ENCODE data around the gene F2RL3. TPM values are rescaled to one million over a fixed set of nuclear protein-coding genes. Genes with fewer than 3 reads are reported as not detected.

The F2RL3 gene
- polyA plus RNA-seq, 1 experiment: not detected

DNA sequence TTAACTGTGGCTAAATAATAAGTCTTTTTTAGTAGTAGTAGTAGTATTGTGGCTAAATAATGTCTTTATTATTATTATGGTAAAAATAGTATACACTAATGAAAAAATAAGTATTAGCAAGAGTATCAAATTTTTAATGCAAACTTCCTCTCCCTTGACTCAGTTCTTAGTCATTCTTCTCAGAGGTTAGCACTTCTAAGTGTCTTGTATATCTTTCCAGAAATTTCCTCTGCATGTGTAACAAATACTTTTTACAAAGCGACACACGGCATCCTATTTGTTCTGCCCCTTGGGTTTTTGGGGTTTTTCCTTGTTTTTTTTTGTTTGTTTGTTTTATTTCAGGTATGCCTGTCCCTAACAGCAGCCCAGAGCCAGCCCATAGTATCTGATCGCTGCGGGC is 38.7 kb upstream of the F2RL3 start:
- TF ChIP-seq, protein P1, sequence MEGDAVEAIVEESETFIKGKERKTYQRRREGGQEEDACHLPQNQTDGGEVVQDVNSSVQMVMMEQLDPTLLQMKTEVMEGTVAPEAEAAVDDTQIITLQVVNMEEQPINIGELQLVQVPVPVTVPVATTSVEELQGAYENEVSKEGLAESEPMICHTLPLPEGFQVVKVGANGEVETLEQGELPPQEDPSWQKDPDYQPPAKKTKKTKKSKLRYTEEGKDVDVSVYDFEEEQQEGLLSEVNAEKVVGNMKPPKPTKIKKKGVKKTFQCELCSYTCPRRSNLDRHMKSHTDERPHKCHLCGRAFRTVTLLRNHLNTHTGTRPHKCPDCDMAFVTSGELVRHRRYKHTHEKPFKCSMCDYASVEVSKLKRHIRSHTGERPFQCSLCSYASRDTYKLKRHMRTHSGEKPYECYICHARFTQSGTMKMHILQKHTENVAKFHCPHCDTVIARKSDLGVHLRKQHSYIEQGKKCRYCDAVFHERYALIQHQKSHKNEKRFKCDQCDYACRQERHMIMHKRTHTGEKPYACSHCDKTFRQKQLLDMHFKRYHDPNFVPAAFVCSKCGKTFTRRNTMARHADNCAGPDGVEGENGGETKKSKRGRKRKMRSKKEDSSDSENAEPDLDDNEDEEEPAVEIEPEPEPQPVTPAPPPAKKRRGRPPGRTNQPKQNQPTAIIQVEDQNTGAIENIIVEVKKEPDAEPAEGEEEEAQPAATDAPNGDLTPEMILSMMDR (IDR thresholded peaks at IDR 0.05; ENCODE audit: insufficient read depth, low read depth, low read length): no peak
- Histone ChIP-seq H3K36me3 (ENCODE audit: control insufficient read depth, insufficient read depth, low read length) (peaks cover 36% of the 10 kb centered on the region), H3K4me3 (ENCODE audit: low read depth, low read length) (no peak overlapping the region), H3K27me3 (ENCODE audit: control insufficient read depth, insufficient read depth, low read length) (no peaks in the 10 kb centered on the region)
- no peak for DNase-seq (ENCODE audit: low read depth)
- ChIA-PET CTCF (interaction anchor here (1.3 kb wide), 1 partner anchor 25 kb away, joined by 4 read pairs; no protein-coding TSS in a partner anchor), POLR2A (no interaction called here)

GRCh38 chr19:16851031-16851712 is 37.6 kb upstream of the F2RL3 start:
- TF ChIP-seq, protein P1 (IDR thresholded peaks at IDR 0.05; ENCODE audit: insufficient read depth, low read depth, low read length): no peak
- no peak for DNase-seq (ENCODE audit: low read depth)
- CTCF ChIA-PET: no interaction called here
- POLR2A ChIA-PET: no interaction called here
- Histone ChIP-seq H3K36me3 (ENCODE audit: control insufficient read depth, insufficient read depth, low read length) (peaks cover 35% of the 10 kb centered on the region), H3K27me3 (ENCODE audit: control insufficient read depth, insufficient read depth, low read length) (no peaks in the 10 kb centered on the region), H3K4me3 (ENCODE audit: low read depth, low read length) (no peak overlapping the region)

DNA sequence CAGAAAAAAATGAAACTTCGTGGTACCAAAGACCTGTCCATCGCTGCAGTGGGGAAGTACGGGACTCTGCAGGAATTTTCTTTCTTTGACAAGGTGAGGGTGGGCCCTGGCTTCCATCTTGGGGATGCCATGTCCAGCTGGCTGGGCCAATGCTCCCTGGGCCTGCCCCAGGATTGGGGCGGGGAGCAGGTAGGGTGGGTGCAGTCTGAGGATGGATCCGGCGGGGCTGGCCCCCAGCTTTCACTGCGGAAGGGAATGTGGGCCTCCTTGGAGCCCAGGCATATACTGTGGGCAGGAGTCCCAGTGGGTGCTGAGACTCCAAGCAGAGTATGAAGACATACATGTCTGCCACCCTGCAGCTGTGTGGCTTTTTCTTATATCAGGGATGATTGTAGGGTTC is 35.7 kb upstream of the F2RL3 start:
- CTCF ChIA-PET: no interaction called here
- DNase-seq (ENCODE audit: low read depth): no peak
- Histone ChIP-seq H3K36me3 (ENCODE audit: control insufficient read depth, insufficient read depth, low read length) (peaks cover 25% of the 10 kb centered on the region), H3K27me3 (ENCODE audit: control insufficient read depth, insufficient read depth, low read length) (no peaks in the 10 kb centered on the region), H3K4me3 (ENCODE audit: low read depth, low read length) (no peak overlapping the region)
- POLR2A ChIA-PET: no interaction called here
- TF ChIP-seq, protein P1 (IDR thresholded peaks at IDR 0.05; ENCODE audit: insufficient read depth, low read depth, low read length): no peak

DNA sequence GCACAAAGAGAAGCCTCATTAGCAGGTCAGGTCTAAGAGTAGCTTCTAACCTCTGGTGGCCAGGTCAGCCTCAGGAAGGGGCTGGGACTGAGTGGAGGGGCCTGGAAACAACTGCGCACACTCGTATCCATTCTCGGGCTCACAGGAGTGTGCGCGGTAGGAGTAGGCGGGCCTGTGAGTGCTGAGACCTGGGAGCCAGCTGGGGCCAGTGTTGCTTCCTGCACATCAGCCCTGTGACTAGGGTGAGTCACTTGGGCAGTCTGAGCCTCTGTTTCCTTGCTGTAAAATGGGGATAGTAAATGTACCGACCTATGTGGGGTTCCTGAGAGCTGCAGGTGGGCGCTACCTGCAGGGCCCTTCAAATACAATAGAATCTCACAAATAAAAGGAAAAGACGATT is 32.7 kb upstream of the F2RL3 start:
- Histone ChIP-seq H3K4me3 (ENCODE audit: low read depth, low read length) (no peak overlapping the region), H3K27me3 (ENCODE audit: control insufficient read depth, insufficient read depth, low read length) (no peaks in the 10 kb centered on the region), H3K36me3 (ENCODE audit: control insufficient read depth, insufficient read depth, low read length) (peaks cover 19% of the 10 kb centered on the region)
- ChIA-PET POLR2A (no interaction called here), CTCF (no interaction called here)
- no peak for DNase-seq (ENCODE audit: low read depth)
- TF ChIP-seq, protein P1 (IDR thresholded peaks at IDR 0.05; ENCODE audit: insufficient read depth, low read depth, low read length): no peak

- CTCF ChIA-PET: interaction anchor here (0.8 kb wide), 1 partner anchor 35 kb away, joined by 3 read pairs; no protein-coding TSS in a partner anchor
- no peak overlapping the region for H3K4me3 ChIP-seq (ENCODE audit: low read depth, low read length)
- TF ChIP-seq, protein P1 (IDR thresholded peaks at IDR 0.05; ENCODE audit: insufficient read depth, low read depth, low read length): no peak
- no peaks in the 10 kb centered on the region for H3K27me3 ChIP-seq (ENCODE audit: control insufficient read depth, insufficient read depth, low read length)
- H3K36me3 ChIP-seq (ENCODE audit: control insufficient read depth, insufficient read depth, low read length): peaks cover 16% of the 10 kb centered on the region
- no peak for DNase-seq (ENCODE audit: low read depth)
- POLR2A ChIA-PET: no interaction called here
Observed at GRCh38 chr19:16859626-16860025, 29.2 kb upstream of the F2RL3 start.
